GM19397 (cell line): Measurements from ENCODE around the gene RPL38.

ENCODE experiments used
- ATAC-seq: cut with Tn5 transposase; IDR thresholded peaks from one replicate; pipeline ENCODE4 v1.9.1; 2021; ENCODE audit warnings: mild to moderate bottlenecking, moderate library complexity; ENCODE audit not compliant: unreplicated experiment

The RPL38 gene

DNA sequence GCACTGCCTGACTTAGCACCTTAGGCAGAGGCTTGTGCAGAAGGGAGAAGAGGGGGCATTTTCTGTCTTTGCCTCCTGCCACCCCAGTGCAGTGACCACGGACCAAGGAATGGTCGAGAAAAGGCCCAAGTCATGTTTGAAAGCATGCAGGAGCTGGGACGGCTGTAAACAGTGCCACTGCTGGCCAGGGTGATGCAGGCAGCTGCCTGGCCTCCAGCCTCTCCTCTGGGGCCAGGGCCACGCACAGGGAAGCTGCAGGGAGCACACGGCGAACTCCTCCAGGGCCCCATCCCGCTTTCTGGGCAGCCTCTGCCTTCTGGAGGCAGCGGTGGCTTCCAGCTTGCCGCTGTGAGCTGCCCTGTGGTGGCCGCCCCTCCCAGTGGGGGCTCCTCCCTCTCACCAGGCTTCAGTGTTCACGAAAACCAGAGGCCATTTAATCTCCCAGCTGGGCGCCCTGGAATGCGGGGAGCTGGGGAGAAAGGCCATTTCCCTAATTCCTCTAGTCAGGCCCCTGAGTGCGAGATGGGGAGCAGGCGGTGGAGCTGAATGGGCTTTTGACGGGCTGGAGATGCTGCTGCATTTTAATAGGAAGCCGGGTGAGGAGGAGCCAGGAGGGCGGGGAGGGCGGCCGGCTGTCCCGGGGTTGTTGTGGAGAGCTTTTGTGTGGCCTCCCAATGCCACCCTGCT, 41.8 kb downstream of the RPL38 start:
- no peak for ATAC-seq

GRCh38 chr17:74245871-74246270, 42.4 kb downstream of the RPL38 start:
- no peak for ATAC-seq

- ATAC-seq = no peak
These were observed 46.3 kb downstream of the RPL38 start for GRCh38 chr17:74249590-74250270.

- ATAC-seq = no peak
These were observed 47.0 kb downstream of the RPL38 start for GRCh38 chr17:74250324-74250995.

GRCh38 chr17:74251051-74251450, 47.6 kb downstream of the RPL38 start:
- no peak for ATAC-seq

- no peak for ATAC-seq
These were observed 48.1 kb downstream of the RPL38 start for GRCh38 chr17:74251569-74251968.

DNA sequence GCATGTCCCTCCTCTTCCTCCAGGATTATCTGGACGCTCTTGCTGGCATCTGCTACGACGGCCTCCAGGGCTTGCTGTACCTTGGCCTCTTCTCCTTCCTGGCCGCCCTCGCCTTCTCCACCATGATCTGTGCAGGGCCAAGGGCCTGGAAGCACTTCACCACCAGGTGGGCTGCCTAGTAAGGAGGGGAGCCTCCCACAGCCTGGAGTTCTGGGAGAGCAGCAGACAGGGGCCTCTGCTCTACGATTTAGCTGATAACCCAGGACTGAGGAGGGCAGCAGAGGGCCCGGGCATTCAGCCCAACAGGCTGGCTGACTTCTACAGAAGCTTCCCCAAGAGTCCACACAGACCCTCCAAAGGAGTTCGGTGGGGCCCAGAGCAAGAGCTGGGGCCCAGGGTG, 48.7 kb downstream of the RPL38 start:
- ATAC-seq = no peak

DNA sequence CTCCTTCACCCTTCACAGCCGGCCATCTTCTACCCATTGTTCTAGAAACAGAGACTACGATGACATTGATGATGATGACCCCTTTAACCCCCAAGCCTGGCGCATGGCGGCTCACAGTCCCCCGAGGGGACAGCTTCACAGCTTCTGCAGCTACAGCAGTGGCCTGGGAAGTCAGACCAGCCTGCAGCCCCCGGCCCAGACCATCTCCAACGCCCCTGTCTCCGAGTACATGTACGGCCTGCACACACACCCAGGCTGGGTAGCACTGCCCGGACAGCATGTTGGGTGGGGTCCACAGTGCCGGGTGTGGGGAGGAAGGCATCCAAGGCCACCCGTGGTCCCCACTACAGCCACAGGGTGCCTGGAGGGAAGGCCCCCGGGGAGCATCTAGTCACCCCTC, 49.6 kb downstream of the RPL38 start:
- ATAC-seq = no peak

DNA sequence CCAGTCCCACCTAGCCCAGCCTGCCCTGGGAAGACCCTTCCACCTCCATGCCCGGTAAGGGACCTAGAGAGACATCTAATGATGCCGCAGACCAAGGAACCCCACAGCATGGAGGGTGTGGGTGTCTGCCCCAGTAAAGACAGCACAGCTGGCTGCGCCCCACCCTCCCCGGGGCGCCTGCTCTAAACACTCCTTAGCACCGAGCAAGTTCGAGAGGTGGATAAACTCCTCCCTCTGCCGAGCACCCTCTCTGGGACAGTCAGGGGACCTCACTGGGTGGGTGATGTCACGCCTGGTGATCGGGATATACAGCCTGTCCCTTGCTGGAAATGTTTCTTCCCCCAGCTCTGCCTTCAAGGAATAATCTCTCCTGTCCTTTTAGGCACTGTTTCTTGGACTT, 53.8 kb downstream of the RPL38 start:
- ATAC-seq = no peak

DNA sequence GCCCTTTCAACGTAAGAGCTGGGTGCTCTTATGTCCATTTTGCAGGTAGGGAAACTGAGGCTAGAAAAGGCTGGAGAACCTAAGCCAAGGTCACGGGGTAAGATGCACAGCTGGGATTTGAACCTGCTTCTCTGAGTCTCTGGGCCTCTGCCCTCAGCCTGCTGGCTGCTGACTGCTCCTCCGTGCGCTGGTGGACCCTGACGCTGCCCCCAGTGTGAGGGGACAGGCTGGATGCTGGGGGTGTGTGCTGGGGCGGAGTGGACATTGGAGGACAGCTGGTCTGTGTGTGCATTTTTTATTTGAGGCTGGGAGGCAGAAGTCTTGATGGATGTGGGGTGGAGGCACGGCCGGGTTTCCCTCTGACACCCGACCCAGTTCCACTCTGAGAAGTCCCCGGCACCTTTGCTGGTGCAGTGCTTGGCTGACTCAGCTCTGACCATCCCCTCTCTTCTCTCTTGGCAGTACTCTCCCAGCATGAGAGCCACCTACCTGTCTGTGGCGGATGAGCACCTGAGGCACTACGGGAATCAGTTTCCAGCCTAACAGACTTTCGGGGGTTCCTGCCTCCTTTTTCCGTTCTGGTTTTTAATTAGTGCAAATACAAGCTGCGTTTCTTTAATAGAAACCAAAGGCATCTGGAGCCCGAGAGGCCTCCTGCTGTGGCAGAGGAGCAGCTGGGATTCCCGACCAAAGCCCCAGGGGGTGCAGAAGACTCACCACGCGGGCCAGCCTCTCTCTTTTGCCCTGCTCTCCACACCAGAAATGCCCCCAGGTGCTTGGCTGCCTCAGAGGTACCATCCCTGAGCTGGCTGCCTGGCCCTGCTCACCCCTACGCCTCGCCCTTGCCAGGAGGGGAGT, 56.4 kb downstream of the RPL38 start:
- no peak for ATAC-seq
